ENCODE data around the gene MYCBPAP.
A peak's percentile ranks its signal among the peaks of the same experiment; 100 is the strongest.

MYCBPAP gene

DNA sequence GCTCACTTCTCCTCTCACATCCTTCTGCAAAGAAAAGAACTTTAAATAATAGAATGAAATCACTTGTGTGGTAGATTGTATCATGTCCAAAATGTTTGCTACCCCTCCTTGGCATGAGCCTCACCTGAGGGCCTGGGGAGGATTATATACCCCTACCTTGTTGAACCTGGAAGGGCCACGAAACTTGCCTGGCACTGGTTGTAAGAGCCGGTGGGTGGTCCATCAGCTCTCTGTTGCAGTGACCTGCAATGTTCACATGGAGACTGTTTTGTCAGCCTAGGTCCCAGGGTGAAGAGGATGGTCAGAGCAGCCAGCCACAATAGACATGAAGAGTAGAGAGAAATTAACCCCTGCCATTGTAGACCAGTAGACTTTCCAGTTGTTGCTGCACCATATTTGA lies 19.4 kb upstream of the MYCBPAP start:
- DNase-seq, result no peak

DNA sequence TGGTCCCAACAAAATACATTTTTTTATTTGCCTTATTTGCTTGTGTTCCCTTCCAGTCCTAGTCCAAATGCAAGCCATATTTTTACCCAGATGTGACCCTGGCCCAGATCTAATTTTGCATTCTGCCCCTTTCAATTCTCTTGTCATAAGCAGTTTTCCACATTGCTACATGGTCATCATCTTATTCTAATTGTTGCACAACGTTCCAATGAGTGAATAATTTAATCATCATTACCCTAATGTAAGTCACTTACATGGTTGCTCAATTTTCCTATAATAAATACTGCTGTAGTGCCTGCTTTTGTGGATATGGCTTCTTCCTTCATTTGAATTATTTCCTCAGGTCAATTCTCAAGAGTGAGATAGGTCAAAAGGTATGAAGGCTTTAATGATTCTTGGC lies 16.7 kb upstream of the MYCBPAP start:
- DNase-seq, result no peak

- DNase-seq, result no peak
Measured at GRCh38 chr17:50492214-50492613, 16.0 kb upstream of the MYCBPAP start.

DNA sequence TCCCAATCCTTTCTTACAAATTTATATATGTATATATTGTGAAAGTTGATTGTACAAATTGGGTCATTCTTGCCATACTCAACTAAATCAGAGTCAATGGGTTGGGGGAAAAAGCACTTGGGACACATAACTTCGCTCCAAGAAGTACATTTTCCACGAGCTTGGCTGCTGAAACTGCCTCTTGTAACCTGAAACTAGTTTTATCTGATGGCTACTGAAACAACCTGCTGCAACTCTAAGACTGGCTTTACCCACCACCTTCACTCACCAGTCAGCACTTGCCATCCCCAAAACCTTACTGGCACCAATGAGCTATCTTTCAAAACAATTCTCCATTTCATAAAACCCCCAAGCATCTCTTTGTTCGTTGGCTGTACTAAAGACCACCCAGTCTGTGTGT lies 14.5 kb upstream of the MYCBPAP start:
- DNase-seq, result no peak

- no peak for DNase-seq
Measured at GRCh38 chr17:50495217-50495823, 12.9 kb upstream of the MYCBPAP start.

GRCh38 chr17:50495918-50496317 lies 12.3 kb upstream of the MYCBPAP start:
- DNase-seq, result no peak

- DNase-seq, result no peak
Measured at GRCh38 chr17:50498021-50498874, 10.0 kb upstream of the MYCBPAP start.

DNA sequence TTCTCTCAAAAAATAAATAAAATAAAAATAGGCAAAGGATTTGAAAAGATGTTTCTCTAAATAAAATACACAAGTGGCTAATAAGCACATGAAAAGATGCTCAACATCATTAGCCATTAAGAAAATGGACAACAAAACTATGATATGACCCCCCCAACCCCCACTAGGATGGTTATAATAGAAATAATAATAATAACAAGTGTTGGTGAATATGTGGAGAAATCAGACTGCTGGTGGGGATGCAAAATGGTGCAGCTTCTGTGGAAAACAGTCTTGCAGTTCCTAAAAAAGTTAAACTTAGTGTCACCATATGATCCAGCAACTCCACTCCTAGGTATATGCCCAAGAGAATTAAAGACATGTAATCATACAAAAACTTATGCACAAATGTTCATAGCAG lies 9.0 kb upstream of the MYCBPAP start:
- no peak for DNase-seq

- DNase-seq, result no peak
Measured at GRCh38 chr17:50499721-50500120, 8.5 kb upstream of the MYCBPAP start.

DNA sequence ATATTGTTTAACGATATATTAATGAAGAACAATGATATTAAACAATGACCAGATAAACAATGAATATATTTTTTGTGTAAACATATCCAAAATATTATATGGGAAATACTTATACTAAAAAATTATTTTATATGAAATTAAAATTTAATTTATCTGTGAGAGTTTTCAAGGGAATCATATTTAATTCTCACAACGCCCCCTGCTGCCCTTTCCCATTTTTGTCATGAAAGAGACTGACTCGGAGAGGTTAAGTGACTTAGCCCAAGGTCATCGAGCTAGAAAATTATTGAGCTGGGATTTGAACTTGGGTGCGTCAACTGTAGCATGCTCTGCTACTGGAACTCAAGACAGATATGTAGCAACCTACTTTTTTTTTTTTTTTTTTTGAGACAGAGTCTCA lies 7.2 kb upstream of the MYCBPAP start:
- peak; percentile 65 for DNase-seq

GRCh38 chr17:50502301-50502990 lies 5.8 kb upstream of the MYCBPAP start:
- no peak for DNase-seq

GRCh38 chr17:50505591-50506130 lies 2.6 kb upstream of the MYCBPAP start:
- DNase-seq, result no peak

DNA sequence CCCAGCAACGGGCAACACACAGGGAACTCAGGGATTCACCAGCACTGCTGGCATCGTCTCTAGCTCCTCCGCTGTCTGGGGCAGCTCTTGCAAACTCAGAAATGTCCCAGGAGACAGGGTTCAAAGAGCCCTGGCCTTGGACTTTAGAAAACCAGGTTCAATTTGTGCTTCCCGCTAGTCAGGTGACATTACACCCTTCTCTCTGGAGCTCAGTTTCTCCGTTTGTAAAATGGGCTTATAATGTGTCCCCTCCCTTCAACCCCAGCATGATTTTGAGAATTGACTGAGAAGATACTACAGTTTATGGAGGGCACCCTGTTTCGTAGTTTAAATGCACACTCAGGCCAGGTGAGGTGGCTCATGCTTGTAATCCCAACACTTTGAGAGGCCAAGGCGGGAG lies 1.9 kb upstream of the MYCBPAP start:
- no peak for DNase-seq

DNA sequence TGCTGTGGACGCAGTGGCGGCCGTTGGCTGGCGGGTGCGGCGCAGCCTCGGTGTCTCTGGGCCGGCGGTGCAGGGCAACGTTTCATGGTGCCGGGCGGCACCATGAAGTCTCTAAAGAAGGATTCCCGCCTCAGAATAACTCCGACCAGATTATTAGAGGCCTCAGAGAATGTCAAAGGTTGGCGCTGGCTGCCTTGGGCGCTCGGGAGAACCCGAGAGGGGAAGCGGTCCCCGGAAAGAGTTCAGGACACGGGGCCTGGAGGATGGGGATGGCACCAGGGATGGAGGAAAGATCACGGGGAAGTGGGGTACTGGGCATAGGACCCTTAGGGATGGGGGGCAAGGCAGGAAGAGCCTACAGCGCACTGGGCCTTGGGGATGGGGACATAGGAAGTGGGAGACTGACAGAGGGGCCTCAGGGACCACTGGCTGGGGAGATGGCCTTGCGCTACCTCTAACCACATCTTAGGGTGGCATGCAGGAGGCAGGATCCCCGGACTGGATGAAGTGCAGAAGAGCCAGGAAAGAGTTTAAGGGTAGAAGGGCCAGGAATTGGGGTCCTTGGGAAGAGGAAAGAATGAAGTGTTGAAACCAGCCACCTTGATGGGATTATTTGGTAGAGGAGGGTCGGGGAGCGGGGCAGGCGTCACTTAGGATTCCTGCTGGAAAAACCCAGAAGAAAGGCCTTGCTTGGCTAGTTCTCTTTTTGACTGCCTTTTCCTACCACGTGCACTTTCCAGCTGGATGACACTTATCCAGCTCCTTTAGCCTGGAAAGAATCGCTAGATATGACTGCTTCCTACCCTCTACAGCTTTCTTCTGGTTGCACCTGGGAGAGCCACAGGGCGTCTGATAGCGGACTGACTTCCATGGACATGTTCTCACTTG lies 578 bp downstream of the MYCBPAP start:
- DNase-seq, result no peak

GRCh38 chr17:50511058-50511457 lies 2.8 kb downstream of the MYCBPAP start:
- peak; percentile 69 for DNase-seq

GRCh38 chr17:50513495-50513894 lies 5.3 kb downstream of the MYCBPAP start:
- no peak for DNase-seq

DNA sequence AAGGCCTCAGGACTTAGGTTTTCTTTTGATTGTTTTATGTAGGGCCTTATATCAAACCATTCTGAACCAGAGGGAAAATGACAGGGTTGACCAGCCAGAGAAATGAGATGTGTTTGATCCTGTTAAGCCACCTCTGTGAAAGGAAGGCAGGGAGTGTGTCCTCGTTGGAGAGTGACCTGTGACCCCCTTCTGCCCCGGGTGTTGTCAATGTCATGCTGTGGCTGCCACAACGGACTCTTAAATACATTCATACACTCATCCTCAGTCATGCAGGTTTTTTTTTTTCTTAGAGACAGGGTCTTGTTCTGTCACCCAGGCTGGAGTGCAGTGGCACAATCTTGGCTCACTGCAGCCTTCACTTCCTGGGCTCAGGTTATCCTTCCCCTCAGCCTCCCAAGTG lies 6.1 kb downstream of the MYCBPAP start:
- DNase-seq, result no peak

DNA sequence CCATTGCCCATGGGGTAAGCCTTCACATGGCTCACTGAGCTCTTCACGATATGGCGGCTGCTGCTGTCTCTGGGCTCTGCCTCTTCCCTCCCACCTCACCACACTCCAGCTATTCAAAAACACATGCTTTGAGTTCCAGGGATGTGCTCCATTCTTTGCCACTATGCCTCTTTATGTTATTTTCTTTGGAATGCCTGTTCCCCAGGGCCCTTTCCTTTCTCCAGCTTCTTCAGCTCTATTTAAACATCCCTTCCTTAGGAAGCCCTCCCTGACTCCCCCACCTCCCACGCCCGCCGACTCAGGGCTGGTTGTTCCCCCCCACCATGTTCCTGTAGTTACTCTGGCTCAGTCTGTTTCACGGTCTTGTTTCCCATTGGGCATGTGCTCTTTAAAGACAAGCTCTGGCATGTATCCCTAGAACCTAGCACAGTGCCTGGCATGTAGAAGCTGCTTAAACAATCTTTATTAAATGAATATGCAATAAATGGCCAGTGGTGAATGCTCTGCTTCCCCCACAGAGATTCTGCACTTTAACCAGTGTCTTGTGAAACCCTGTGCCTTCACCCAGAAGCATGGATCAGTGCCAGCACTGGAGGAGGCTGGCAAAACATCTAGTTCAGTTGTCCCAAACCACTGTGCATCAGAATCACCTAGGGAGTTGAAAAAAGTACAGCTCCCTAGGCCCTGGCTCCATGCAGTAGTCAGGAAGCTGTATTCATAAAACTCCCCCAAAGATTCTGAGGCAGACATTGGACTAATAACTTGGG lies 6.9 kb downstream of the MYCBPAP start:
- no peak for DNase-seq

DNA sequence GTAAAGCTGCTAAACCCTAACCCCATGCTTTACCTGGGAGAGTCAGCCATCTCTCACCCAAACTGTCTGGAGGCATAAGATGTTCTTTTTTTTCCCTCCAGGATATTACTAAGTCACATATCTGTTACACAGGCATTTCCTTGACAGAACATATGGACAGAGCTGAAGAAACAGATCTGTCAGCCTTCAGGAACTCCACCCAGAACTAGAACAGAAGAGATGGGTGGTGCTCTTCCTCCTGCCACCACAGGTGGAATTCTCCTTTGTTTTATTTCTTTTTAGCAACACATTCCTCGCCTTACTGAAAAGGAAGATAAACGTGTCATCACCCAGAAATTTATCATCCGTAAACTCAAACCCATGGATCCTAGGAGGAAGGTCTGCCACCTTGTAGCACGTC lies 8.8 kb downstream of the MYCBPAP start:
- no peak for DNase-seq

DNA sequence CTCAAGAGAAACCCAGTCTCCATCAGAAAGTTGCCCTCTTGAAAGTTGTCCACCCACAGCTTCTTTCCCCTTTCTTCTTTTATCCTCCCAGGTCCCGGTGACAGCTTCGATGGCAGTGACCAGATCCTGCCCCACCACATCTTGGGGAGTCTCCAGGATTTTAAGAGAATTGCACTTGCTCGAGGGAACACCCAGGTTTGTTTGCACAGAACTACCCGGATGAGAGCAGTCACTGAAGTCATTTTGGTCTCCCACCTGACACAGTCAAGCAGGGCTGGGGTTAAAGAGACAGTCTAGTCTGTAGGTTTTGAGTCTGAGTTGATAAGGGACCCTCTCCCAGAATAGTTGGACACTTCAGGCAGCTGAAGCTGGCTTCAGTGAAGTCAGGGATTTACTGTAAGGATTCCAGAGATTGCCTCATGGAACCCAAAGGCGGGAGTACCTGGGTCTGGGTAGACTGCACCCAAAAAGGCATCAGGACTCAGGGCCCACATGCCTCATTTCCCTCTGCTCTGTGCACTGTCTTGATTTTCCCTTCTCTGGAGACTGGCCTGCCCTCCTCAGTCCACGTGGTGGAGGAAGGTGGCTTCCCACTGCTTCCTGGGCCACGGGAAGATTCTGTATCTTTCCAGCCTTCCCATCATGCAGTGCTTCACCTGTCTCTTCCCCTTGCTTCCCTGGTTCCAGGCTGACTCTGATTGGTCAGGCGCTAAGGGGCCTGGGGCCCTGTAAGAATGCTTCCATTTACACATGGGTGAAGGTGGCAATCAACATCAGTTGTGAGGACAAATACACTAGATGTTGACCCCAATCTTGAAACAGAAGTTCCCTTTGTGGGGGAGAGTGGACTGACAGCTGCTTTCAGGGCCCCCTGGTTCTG lies 9.5 kb downstream of the MYCBPAP start:
- DNase-seq, result no peak

Measured in stimulated activated CD8-positive, alpha-beta memory T cell treated with anti-CD3 and anti-CD28 coated beads, Interleukin-4, amount 100 ng/mL, for 48 hours (primary cell).